HT1080 (cell line): ENCODE measurements around the gene SYNE1. TPM values are rescaled to one million over a fixed set of nuclear protein-coding genes. Genes with fewer than 3 reads are reported as not detected.
"Not testable (repeated sequence)": the region's sequence is repeated elsewhere in the genome, so short reads cannot be mapped to it uniquely, and the experiment has no call there.

Experiments
- DNase-seq: peaks from one replicate; pipeline ENCODE4 v3.0.0-alpha.2; 2015; ENCODE audit warnings: low read depth
- total RNA-seq: library from RNA; depleted of rRNA; stranded (reverse); fragments of >200 nt; shearing (Covaris generic); gene quantifications from 2 replicates; pipeline ENCODE4 v1.2.3, GENCODE V29; 2014

The SYNE1 gene
- total RNA-seq, 1 experiment from 2014 or later, result 20.8 TPM

DNA sequence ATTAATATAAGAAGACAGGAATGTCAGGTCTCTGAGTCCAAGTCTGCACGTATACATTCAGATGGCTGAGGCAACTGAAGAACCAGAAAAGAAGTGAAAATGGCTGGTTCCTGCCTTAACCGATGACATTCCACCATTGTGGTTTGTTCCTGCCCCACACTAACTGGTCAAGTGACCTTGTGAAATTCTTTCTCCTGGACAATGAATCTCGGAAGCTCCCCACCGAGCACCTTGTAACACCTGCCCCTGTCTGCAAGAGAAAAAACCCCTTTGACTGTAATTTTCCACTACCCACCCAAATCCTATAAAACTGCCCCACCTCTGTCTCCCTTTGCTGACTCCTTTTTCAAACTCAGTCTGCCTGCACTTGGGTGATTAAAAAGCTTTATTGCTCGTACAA lies 140.4 kb downstream of the SYNE1 start:
- DNase-seq, result no peak

DNA sequence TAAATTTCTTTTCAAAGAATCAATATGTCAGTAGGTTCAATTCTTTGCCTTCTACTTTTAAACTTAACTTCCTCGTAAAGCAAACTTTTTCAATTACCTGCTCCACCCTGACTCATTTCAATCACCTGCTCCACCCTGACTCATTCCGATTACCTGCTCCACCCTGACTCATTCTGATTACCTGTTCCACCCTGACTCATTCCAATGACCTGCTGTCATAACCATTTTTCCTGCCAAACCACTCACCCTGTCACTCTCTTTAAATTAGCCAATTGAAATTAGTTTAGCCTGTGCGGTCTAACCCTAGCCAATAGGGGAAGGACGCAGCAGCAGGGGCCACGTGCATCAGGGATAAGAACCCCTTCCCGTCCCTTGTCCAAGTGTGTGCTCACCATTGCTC lies 141.7 kb downstream of the SYNE1 start:
- peak; percentile 20 for DNase-seq

DNA sequence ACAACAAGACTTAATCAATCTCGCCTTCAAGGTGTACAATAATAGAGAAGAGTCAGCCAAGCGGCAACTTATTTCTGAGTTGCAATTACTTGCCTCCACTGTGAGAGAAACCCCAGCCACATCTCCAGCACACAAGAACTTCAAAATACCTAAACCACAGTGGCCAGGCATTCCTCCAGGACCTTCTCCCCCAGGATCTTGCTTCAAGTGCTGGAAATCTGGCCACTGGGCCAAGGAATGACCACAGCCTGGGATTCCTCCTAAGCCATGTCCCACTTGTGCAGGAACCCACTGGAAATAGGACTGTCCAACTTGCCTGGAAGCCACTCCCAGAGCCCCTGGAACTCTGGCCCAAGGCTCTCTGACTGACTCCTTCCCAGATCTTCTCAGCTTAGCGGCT lies 144.9 kb downstream of the SYNE1 start:
- not testable (repeated sequence) for DNase-seq

DNA sequence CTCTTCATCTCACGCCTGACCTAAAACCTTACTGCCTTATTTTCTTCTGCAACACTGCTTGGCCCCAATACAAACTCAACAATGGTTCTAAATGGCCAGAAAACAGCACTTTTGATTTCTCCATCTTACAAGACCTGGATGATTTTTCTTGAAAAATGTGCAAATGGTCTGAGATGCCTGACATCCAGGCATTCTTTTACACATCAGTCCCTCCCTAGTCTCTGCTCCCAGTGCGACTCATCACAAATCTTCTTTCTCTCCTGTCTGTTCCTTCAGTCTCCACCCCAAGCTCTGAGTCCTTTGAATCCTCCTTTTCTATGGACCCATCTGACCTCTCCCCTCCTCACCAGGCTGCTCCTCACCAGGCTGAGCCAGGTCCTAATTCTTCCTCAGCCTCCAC lies 145.7 kb downstream of the SYNE1 start:
- DNase-seq, result not testable (repeated sequence)

DNA sequence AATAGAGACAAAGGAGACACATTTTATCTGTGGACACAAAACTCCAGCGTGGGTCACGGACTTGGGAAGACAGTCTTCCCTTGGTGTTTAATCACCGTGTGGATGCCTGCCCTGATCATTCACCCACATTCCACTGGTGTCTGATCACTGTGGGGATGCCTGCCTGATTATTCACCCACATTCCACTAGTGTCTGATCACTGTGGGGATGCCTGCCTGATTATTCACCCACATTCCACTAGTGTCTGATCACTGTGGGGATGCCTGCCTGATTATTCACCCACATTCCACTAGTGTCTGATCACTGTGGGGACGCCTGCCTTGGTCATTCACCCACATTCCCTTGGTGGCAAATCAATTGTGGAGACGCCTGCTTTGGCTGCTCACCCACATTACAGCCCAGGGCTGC lies 146.2 kb downstream of the SYNE1 start:
- not testable (repeated sequence) for DNase-seq

DNA sequence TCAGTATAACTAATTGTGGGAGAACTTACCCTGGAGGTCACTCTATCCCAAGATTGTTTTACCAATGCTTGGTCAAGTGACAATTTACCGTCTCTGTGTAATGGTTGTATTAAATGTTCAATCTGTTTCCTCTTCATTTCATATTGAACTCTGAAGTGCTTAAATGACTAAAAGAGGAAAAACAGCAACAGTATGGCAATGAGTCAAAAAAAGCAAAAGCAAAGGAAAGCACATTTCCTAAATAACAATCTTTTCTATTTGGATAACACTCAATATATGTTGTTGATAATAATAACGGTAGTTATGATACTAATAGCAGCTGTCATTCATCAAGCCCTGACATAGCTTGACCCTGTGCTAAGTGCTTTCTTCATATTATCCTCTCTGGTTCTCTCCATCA lies 152.4 kb downstream of the SYNE1 start:
- no peak for DNase-seq

DNA sequence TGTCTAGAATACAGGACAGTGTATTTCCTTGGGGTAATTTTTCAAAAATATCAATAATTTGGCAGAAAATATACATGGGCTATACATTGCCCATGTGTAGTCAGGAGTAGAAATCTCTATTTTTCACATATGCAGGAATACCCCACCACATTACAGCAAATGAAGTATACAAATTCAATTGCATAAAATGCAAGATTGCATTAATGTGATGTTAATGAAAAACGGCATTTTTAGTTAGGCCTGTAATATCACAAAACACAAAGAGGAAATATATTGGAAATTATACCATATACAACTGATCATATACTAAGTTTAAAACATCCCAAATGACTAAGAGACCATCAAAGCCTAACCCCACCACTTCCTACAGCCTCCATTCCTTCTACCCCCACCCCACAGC lies 154.9 kb downstream of the SYNE1 start:
- DNase-seq, result no peak

DNA sequence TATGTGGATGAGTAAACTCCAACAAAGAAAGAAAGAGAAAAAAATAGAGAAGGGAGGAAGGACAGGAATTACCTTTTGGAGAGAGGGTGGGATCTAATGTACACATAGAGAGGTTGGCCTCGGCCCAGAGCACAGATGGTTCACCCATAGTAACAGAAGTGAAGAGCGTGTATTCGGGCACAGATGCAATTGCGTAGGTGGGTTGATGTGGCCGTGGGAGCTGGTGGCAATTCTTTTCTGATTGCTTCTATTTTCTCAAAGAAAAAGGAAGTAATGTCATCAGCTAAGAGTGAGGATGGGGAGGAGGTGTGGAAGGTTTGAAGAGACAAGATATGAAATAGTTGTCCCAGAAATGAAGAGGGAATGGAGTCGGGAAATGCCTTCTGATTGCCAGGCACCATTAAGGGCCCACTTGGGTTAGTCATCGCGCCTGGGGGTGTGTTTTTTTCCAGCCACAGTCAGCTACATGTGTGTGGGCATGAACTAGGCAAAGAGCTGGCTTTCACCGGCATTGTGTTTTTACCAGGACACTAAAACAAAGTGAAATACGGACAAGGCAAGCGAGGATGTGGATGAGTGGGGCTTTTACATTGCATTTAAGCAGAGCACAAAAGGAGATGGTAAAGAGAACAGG lies 158.7 kb downstream of the SYNE1 start:
- no peak for DNase-seq

DNA sequence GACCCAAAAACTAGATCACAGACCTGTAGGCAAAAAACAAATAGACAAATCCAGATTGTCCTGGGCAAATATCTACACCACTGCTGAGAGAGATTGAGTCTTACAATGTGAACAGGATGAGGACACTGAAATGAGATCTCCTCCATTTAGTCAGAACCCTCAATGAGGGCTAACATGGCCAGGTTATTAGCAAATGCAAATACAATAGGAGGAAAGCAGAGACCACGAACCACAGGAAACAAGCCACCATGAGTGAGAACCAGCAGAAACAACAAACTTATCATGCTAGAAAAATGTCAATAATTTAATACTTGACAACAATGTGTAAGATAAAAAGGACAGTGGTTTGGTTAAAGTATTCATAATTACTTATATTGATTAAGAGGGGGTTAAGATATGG lies 162.8 kb downstream of the SYNE1 start:
- DNase-seq, result peak; percentile 40

DNA sequence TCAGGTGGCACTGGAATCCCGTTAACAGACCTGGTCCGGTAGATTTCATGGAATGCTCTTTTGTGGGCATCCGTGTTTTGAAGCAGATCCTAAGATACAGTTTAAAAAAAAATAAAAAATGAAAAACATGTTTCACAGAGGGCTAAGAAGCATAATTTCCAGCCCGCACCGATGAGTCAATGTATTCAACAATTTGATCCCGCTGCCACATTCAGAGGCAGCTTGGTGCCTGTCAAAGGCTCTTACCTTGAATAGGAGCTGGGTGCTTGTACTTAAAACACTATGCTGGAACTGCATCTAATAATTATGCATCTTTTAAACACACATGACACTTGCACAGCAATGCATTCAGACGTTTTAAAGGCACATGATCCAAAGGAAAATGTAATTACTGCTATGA lies 164.8 kb downstream of the SYNE1 start:
- no peak for DNase-seq

DNA sequence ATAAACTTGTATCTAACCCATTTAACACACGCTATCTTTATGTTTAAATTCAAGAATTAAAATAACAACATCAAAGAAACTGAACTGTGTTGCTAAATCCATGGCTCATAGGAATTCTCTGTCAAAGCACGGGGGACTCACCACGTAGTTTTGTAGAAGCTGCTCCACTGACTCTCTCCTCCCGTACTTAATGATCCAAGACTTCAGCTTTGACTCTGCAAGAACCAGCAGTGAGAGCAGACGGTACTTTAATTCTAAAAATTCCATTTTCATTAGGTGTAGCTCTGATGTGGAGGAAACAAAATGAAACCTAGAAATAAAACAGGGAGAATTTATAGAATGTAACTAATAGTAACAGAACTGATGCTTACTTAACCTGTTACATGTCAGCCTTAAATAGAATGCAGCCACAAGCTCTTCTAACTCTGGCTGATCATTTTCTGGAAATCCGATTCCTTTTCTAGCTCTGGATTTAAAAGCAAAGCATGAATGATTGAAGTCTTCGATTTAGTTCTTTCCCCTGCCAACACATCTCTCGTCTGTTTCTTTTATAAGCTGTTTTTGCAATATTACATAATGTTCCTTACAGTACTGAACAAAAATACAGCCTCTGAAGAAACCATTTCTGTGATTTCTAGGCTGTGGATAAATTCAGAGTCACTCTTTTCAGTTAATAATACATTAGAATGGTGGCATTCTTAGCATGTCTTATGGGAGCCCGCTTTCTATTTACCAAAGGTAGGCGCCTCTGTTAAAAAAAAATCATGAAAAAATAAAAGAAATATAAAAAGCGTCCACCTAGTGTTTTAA lies 165.5 kb downstream of the SYNE1 start:
- DNase-seq, result peak; percentile 13

DNA sequence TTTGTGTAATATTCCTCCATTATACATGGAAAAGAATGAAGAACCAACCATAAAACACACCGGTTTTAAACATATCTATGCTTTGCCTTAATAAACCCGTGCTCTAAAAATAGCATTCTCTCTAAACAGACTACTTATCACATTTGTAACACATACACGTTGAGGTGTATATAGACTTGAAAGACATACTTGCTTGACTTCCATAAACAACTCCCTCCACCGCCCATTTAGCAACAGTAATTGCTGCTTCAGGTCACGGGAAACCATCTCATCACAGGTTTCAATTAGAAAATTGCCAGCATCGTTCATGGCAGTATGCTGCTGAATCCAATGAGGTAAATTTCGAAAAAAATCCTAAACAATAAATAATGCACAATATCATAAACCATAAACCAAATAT lies 174.0 kb downstream of the SYNE1 start:
- peak; percentile 10 for DNase-seq

DNA sequence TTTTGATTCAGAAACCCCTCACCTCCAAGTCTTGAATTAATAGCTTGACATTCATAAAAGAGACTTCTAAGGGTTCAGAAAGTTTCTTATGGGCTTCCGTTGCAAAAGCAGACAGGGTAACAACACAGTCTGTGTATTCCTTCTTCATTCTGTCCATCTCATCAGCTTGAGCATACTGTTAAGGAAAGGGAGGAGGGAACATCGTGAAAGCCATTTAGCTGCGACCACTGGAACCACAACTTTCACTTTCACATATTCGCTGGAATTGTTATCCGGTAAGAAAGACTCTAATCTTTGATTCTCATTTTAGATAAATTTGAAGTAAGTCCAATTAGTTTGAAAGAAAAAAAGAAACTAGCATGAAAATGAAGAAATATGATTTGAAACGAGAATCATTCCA lies 174.4 kb downstream of the SYNE1 start:
- DNase-seq, result peak; percentile 48

DNA sequence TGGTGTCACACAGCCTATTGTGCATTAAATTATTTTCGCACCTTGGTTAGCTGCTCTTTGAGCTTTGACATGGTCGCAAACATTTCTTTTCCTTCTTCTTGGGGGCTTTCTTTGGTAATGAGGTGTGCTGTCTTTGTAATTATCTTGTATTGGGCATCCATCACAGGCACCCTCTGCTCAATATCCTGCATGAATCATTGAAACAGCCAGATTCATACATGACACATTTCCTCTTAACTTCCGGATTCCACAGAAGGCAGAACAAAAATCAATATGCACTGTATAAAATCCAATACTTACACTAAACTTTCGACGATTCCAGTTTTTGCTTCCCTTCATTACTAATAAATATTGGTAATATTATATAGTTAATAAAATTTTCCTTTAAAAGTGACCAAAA lies 175.6 kb downstream of the SYNE1 start:
- peak; percentile 79 for DNase-seq

DNA sequence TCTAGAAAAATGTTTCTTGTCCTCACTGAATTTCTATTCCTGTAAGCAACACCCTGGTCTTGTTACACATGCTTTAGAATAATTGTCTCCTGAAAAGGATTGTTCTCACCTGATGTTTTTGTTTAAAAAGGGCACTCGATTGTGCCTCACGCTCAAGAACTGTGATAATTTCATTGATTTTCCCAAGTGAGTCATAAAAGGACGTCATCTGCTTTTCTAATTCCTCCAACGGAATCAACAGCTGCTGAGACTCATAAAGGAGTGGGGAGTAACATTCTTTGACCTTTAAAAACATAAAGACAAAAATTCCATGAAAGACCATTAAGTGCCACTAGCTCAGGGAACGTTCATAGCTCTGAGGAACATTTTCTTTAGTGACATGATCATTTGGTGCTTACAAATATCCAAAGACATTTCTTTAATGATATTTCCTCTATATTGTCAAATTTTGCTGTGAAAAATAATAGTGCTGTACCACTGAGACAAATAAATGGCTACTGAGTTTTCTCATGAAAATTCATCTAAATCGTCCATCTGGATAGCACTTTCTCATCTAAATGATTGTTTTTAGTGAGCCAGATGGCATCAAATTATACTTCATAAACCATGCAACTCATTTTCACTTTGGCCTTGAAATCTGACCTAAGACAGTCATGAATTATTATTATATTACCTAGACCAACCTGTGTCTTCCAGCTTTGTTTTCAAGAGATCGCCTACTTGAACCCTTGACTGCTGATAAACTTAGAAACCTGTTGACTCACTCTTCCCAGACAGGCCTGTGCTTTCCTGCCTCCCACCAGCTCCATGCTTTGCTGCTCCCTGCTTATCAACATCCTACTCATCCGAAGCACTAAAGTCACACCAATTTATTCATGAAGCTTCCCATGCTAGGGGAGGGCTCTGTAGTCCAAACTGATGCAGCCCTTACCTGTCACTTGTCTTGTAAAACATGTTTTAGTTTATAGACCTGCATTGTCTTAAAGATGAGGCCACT lies 178.2 kb downstream of the SYNE1 start:
- DNase-seq, result peak; percentile 49

DNA sequence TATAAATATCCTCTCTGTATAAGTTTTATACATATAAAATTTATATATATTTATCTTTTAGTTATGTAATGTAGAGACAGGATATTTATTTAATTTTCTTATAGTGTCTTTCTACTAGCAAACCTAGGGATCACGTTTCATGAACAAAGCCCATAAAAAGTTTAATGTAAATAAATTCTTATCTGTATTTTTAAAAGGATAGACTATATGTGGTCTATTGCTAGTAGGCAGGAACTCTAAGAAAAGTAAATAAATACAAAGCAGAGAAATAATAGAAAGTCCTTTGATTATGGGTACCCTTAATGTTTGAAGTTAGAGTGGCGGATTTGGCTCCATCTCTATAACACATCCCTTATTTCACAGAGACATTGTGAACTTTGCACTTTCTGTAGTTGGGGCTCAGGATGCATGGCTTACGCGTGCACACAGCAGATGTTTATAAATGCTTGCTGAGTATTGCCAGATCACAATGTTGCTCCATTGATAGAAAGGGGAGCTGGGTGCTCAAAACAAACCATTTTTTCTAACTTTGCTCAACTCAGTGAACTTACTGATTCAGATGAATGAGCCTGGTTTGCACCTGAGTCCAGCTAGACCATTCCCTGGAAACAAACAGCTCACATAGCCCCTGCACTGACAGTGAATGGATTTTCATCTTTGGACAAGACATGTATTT lies 179.1 kb downstream of the SYNE1 start:
- no peak for DNase-seq

DNA sequence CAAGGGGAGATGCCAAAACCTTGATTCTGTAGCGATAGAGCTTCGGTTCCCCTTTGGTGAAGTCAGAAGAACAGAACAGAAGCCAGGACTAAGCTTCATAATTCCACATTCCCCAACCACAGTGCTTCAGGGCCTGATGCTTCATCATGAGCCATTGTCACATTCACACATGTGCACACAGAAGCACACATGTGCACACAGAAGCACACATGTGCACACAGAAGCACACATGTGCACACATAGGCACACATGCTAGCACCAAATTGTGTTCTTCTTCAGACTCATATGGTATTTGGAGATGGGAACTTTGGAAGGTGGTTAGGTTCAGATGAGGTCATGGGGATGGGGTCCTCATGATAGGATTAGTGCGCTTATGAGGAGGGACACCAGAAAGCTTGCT lies 183.2 kb downstream of the SYNE1 start:
- DNase-seq, result no peak

DNA sequence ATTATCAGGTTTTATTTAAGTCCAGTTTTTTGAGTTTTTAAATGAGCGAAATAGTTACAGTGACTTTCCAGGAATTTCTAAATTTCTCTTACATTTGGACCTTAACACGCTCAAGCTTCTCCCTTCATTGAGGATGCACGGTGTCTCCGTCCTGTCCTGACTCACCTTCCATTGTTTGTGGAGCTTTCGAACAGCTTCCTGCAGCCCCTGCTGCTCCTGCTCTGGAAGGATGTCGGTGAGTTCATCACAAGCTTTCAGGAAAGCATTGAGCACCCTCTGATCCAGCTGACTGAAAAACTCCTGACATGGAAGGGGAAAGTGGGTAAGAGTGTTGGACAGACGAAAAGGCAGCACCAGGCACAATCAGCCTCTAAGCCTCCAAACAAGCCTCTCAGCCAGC lies 183.7 kb downstream of the SYNE1 start:
- DNase-seq, result peak; percentile 45

DNA sequence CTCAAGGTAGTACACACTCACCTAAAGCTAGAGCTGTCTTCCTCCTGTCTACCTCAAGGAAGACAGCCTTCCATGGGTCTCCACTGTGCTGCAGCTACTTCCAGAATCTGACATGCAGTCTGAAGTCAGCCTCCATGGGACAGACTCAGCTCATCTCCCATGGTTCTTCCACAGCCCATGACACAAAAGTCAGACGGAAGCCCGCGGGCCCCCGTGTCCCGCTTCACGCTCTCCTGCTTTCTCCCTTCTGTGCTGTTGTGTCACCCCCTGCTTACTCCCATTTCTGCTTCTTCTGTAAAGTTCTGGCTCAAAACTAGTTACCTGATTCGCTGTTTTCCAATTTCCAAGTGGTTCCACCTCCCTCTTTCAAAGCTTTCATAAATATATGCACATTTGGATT lies 184.5 kb downstream of the SYNE1 start:
- DNase-seq, result no peak

DNA sequence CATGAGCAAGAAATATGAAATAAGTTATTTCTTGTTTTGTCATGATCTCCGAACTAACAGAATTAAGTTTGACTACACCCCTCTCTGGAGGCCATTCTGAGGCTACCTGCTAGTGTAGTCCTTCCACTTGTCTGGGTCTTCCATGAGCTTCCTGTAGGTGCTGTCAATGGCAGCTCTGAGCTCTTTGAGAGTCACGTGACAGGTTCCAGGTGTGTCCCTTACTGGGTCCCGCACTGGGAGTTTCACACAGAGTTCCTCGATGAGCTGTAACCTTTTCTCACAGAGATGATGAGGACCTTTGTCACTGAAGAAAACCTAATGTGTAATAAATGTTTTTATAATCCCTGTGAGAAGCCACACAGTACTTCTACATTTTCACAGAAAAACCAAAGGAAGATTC lies 186.6 kb downstream of the SYNE1 start:
- no peak for DNase-seq

DNA sequence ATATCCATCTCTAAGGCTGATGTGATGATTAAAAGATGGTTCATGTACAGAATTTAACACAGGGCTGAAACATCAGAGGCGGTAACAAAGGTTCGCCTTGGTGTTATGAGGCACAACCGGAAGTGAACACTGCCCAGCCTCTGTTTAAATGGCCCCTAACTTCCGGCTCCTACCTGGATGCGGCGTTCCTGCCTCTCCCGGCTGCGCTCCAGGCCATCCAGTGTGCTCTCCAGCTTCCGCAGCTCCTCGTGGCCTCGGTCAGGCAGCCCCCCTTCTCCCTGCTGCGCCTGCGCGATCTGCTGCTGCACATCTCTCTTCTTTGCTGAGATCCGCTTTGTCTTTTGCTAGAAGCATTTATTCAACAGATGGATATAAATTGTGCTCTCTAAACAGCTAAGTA lies 195.3 kb downstream of the SYNE1 start:
- no peak for DNase-seq
